H1 (cell line): ENCODE data around the gene UBE2I.

Source experiments
- EP300 ChIP-seq, 2 experiments: IDR thresholded peaks; 1 replicate in 1 of 2; 2 replicates in 1 of 2; pipeline ENCODE4 v1.6.1; 2011 to 2012; ENCODE audit warnings: low read depth in 2 of 2, low read length in 2 of 2, mild to moderate bottlenecking in 2 of 2, borderline replicate concordance in 1 of 2, inconsistent platforms in 1 of 2, moderate library complexity in 1 of 2
- EZH2 ChIP-seq: fragments of 200-600 bp; sonication (generic); IDR thresholded peaks from 2 replicates; pipeline ENCODE4 v1.7.1; 2012; ENCODE audit warnings: low read depth, mild to moderate bottlenecking, moderate library complexity, low read length, inconsistent platforms; ENCODE audit not compliant: severe bottlenecking
- POLR2A ChIP-seq, 2 experiments: IDR thresholded peaks; 1 replicate in 1 of 2; 2 replicates in 1 of 2; pipeline ENCODE4 v1.6.1; 2011; ENCODE audit warnings: low read depth in 2 of 2, low read length in 2 of 2, mild to moderate bottlenecking in 2 of 2; ENCODE audit errors: control extremely low read depth in 1 of 2
- POLR2AphosphoS5 ChIP-seq: IDR thresholded peaks from 2 replicates; pipeline ENCODE4 v1.6.1; 2011; ENCODE audit warnings: low read depth, low read length
- RAD21 ChIP-seq, 2 experiments: IDR thresholded peaks in 1 of 2; conservative IDR thresholded peaks in 1 of 2; 2 replicates each; pipeline ENCODE4 v1.6.1; 2011; ENCODE audit warnings: low read depth in 2 of 2, low read length in 2 of 2, improper control_type of control experiment in 1 of 2, inconsistent platforms in 1 of 2, mild to moderate bottlenecking in 1 of 2, moderate library complexity in 1 of 2
- RNF2 ChIP-seq: fragments of 200-900, 300-1000 bp; sonication (generic); IDR thresholded peaks from 2 replicates; pipeline ENCODE4 v1.7.1; 2016; ENCODE audit warnings: borderline replicate concordance, low read depth, mild to moderate bottlenecking, antibody characterized with exemption, low read length; ENCODE audit not compliant: poor library complexity, severe bottlenecking; ENCODE audit errors: missing control alignments
- SP1 ChIP-seq: IDR thresholded peaks from 2 replicates; pipeline ENCODE4 v1.6.1; 2011; ENCODE audit warnings: low read depth, low read length
- TAF1 ChIP-seq: IDR thresholded peaks from 2 replicates; pipeline ENCODE4 v1.6.1; 2011; ENCODE audit warnings: mild to moderate bottlenecking, low read depth, low read length
- YY1 ChIP-seq: IDR thresholded peaks from 2 replicates; pipeline ENCODE4 v1.6.1; 2011; ENCODE audit warnings: low read depth, mild to moderate bottlenecking, low read length
- TF ChIP-seq, protein P1 (sequence below), 3 experiments: IDR thresholded peaks; 1 replicate in 2 of 3; 2 replicates in 1 of 3; pipeline versions ENCODE4 v1.5.1 to v1.6.1; 2011; ENCODE audit warnings: low read length in 3 of 3, mild to moderate bottlenecking in 3 of 3, inconsistent platforms in 2 of 3, low read depth in 1 of 3, moderate library complexity in 1 of 3; ENCODE audit not compliant: insufficient read depth in 1 of 3; ENCODE audit errors: control extremely low read depth in 1 of 3

DNA sequence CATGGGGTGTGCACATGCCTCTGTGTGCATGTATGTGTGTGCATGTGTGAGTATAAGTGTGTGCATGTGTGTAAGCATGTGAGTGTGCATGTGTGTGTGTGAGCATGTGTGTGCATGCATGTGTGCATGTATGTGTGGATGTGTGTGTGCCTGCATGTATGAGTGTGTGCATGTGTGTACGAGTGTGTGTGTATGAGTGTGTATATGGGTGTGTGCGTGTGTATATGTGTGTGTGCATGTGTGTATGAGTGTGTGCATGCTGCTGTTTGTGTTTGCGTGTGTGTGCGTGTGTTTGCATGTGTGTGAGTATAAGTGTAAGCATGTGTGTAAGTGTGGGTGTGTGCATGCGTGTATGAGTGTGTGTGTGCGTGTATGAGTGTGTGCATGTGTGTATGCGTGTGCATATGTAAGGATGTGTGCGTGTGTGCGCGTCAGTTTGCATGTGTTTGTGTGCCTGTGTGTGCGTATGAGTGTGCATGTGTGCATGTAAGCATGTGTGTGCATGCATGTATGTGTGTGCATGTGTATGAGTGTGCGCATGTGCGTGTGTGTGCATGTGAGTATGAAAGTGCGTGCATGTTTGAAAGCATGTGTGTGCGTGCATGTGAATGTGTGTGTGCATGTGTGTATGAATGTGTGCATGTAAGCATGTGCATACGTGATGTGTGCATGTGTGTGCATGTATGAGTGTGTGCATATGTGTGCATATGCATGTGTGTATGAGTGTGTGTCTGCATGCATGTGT lies 44.9 kb upstream of the UBE2I start:
- no peak for TF ChIP-seq POLR2A (IDR thresholded peaks at IDR 0.05; ENCODE audit: control extremely low read depth in 1 of 2, low read depth in 2 of 2, low read length in 2 of 2)
- TF ChIP-seq EP300 (IDR thresholded peaks at IDR 0.05; ENCODE audit: borderline replicate concordance in 1 of 2, low read depth in 2 of 2, low read length in 2 of 2): no peak
- TF ChIP-seq, protein P1, sequence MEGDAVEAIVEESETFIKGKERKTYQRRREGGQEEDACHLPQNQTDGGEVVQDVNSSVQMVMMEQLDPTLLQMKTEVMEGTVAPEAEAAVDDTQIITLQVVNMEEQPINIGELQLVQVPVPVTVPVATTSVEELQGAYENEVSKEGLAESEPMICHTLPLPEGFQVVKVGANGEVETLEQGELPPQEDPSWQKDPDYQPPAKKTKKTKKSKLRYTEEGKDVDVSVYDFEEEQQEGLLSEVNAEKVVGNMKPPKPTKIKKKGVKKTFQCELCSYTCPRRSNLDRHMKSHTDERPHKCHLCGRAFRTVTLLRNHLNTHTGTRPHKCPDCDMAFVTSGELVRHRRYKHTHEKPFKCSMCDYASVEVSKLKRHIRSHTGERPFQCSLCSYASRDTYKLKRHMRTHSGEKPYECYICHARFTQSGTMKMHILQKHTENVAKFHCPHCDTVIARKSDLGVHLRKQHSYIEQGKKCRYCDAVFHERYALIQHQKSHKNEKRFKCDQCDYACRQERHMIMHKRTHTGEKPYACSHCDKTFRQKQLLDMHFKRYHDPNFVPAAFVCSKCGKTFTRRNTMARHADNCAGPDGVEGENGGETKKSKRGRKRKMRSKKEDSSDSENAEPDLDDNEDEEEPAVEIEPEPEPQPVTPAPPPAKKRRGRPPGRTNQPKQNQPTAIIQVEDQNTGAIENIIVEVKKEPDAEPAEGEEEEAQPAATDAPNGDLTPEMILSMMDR (IDR thresholded peaks at IDR 0.05; ENCODE audit: control extremely low read depth in 1 of 3, insufficient read depth in 1 of 3, low read depth in 1 of 3, low read length in 3 of 3): no peak
- no peak for TF ChIP-seq RNF2
- TF ChIP-seq SP1: no peak
- TF ChIP-seq POLR2AphosphoS5: no peak
- TF ChIP-seq TAF1: no peak
- no peak for TF ChIP-seq RAD21 (IDR thresholded peaks at IDR 0.05 in 1 of 2, conservative IDR thresholded peaks at IDR 0.05 in 1 of 2; ENCODE audit: low read depth in 2 of 2, low read length in 2 of 2)
- TF ChIP-seq YY1: no peak
- no peak for TF ChIP-seq EZH2
